Activated T-cell treated with anti-CD3 and anti-CD28 coated beads, Interleukin-2, amount 50 U/mL, for 24 hours (primary cell): ENCODE data around the gene XAB2.

Experiments used
- DNase-seq: peaks from one replicate; pipeline ENCODE4 v3.0.0-alpha.2; 2020
- H3K27ac Mint-ChIP-seq: 2 replicates; pipeline ENCODE4 v1.8.0; 2020; ENCODE audit warnings: mild to moderate bottlenecking, mixed read lengths
- H3K27me3 Mint-ChIP-seq: 2 replicates; pipeline ENCODE4 v1.8.0; 2020; ENCODE audit warnings: mixed read lengths
- H3K36me3 Mint-ChIP-seq: 2 replicates; pipeline ENCODE4 v1.8.0; 2020; ENCODE audit warnings: low read depth, mixed read lengths
- H3K4me1 Mint-ChIP-seq: 2 replicates; pipeline ENCODE4 v1.8.0; 2020; ENCODE audit warnings: low read depth, mixed read lengths
- H3K4me3 Mint-ChIP-seq: 2 replicates; pipeline ENCODE4 v1.8.0; 2020; ENCODE audit warnings: mild to moderate bottlenecking, moderate library complexity, mixed read lengths
- H3K9me3 Mint-ChIP-seq: 2 replicates; pipeline ENCODE4 v1.8.0; 2020; ENCODE audit warnings: mixed read lengths

Gene XAB2

GRCh38 chr19:7629347-7630054 is at the start of gene XAB2, which contains the start of gene PET100:
XAB2 (minus strand) TSS chr19:7629545; CDS start chr19:7629527, 18 bp downstream.
PET100 (plus strand) TSS chr19:7629793; CDS start chr19:7629834, 41 bp downstream.
- no peaks in the 10 kb centered on the region for H3K27me3 Mint-ChIP-seq
- peak within 1 kb of the TSS; percentile 98 for H3K4me3 Mint-ChIP-seq

GRCh38 chr19:7677669-7678311 is 48.4 kb upstream of the XAB2 start:
- no peak overlapping the region for H3K4me3 Mint-ChIP-seq

More at GRCh38 chr19:7629347-7630054, at the start of gene XAB2, which contains the start of gene PET100:
- Mint-ChIP-seq H3K9me3 (no peaks in the 10 kb centered on the region), H3K4me1 (peaks cover 38% of the 10 kb centered on the region), H3K27ac (peak within 1 kb of the TSS; percentile 99), H3K36me3 (peaks cover 67% of the 10 kb centered on the region)
- DNase-seq: peak; percentile 93

GRCh38 chr19:7676854-7677253 is 47.5 kb upstream of the XAB2 start, which contains the start of gene MCEMP1:
MCEMP1 (plus strand) TSS chr19:7677090; CDS start chr19:7677121, 31 bp downstream.
- H3K27me3 Mint-ChIP-seq: peaks cover 55% of the 10 kb centered on the region
- peaks cover 7% of the 10 kb centered on the region for H3K36me3 Mint-ChIP-seq
- no peaks in the 10 kb centered on the region for H3K9me3 Mint-ChIP-seq
- no peak within 1 kb of the TSS for H3K4me3 Mint-ChIP-seq
- H3K4me1 Mint-ChIP-seq: peaks cover 55% of the 10 kb centered on the region
- no peak for DNase-seq
- no peak within 1 kb of the TSS for H3K27ac Mint-ChIP-seq

More at GRCh38 chr19:7677669-7678311, 48.4 kb upstream of the XAB2 start:
- Mint-ChIP-seq H3K9me3 (no peaks in the 10 kb centered on the region), H3K4me1 (peaks cover 64% of the 10 kb centered on the region), H3K27ac (no peak overlapping the region), H3K36me3 (peaks cover 13% of the 10 kb centered on the region), H3K27me3 (peaks cover 49% of the 10 kb centered on the region)
- DNase-seq: no peak

- Mint-ChIP-seq H3K4me3 (no peak overlapping the region), H3K27ac (no peak overlapping the region), H3K36me3 (peaks cover 3% of the 10 kb centered on the region), H3K27me3 (peaks cover 60% of the 10 kb centered on the region), H3K4me1 (peaks cover 51% of the 10 kb centered on the region), H3K9me3 (no peaks in the 10 kb centered on the region)
- DNase-seq: no peak
Observed at GRCh38 chr19:7676376-7676775, 47.0 kb upstream of the XAB2 start.

GRCh38 chr19:7674010-7675005 is 45.0 kb upstream of the XAB2 start:
- Mint-ChIP-seq H3K9me3 (no peaks in the 10 kb centered on the region), H3K27me3 (peaks cover 76% of the 10 kb centered on the region), H3K4me1 (peaks cover 50% of the 10 kb centered on the region), H3K36me3 (no peaks in the 10 kb centered on the region), H3K27ac (no peak overlapping the region), H3K4me3 (no peak overlapping the region)
- DNase-seq: peak; percentile 60

GRCh38 chr19:7672522-7672921 is 43.2 kb upstream of the XAB2 start:
- Mint-ChIP-seq H3K27me3 (peaks cover 75% of the 10 kb centered on the region), H3K4me1 (peaks cover 38% of the 10 kb centered on the region), H3K27ac (no peak overlapping the region), H3K4me3 (no peak overlapping the region), H3K36me3 (no peaks in the 10 kb centered on the region), H3K9me3 (no peaks in the 10 kb centered on the region)
- DNase-seq: no peak

GRCh38 chr19:7670790-7671189 is 41.4 kb upstream of the XAB2 start:
- no peak for DNase-seq
- peaks cover 64% of the 10 kb centered on the region for H3K27me3 Mint-ChIP-seq
- no peaks in the 10 kb centered on the region for H3K9me3 Mint-ChIP-seq
- no peaks in the 10 kb centered on the region for H3K36me3 Mint-ChIP-seq
- peaks cover 23% of the 10 kb centered on the region for H3K4me1 Mint-ChIP-seq
- H3K4me3 Mint-ChIP-seq: peak overlapping the region; percentile 54
- no peak overlapping the region for H3K27ac Mint-ChIP-seq

- Mint-ChIP-seq H3K9me3 (no peaks in the 10 kb centered on the region), H3K4me3 (peak overlapping the region; percentile 54), H3K27me3 (peaks cover 62% of the 10 kb centered on the region), H3K27ac (no peak overlapping the region), H3K36me3 (no peaks in the 10 kb centered on the region), H3K4me1 (peaks cover 21% of the 10 kb centered on the region)
- peak; percentile 52 for DNase-seq
Observed at GRCh38 chr19:7670150-7670783, 40.9 kb upstream of the XAB2 start.

- H3K9me3 Mint-ChIP-seq: no peaks in the 10 kb centered on the region
- H3K27ac Mint-ChIP-seq: no peak overlapping the region
- peaks cover 62% of the 10 kb centered on the region for H3K27me3 Mint-ChIP-seq
Observed at GRCh38 chr19:7669641-7670040, 40.3 kb upstream of the XAB2 start.

GRCh38 chr19:7668842-7669241 is 39.5 kb upstream of the XAB2 start, which contains the start of gene RETN:
RETN (plus strand) TSS chr19:7669049; CDS start chr19:7669327, 278 bp downstream.
- Mint-ChIP-seq H3K36me3 (no peaks in the 10 kb centered on the region), H3K27me3 (peaks cover 54% of the 10 kb centered on the region), H3K27ac (no peak within 1 kb of the TSS), H3K4me1 (peaks cover 15% of the 10 kb centered on the region), H3K9me3 (no peaks in the 10 kb centered on the region), H3K4me3 (no peak within 1 kb of the TSS)
- no peak for DNase-seq

More at GRCh38 chr19:7669641-7670040, 40.3 kb upstream of the XAB2 start:
- no peaks in the 10 kb centered on the region for H3K36me3 Mint-ChIP-seq
- H3K4me1 Mint-ChIP-seq: peaks cover 21% of the 10 kb centered on the region
- DNase-seq: no peak
- no peak overlapping the region for H3K4me3 Mint-ChIP-seq

- no peak for DNase-seq
- H3K36me3 Mint-ChIP-seq: no peaks in the 10 kb centered on the region
- H3K4me3 Mint-ChIP-seq: no peak overlapping the region
- peaks cover 23% of the 10 kb centered on the region for H3K27me3 Mint-ChIP-seq
- peaks cover 8% of the 10 kb centered on the region for H3K4me1 Mint-ChIP-seq
- no peak overlapping the region for H3K27ac Mint-ChIP-seq
- no peaks in the 10 kb centered on the region for H3K9me3 Mint-ChIP-seq
Observed at GRCh38 chr19:7665076-7665475, 35.7 kb upstream of the XAB2 start.

- Mint-ChIP-seq H3K4me3 (no peak overlapping the region), H3K9me3 (no peaks in the 10 kb centered on the region), H3K27me3 (peaks cover 12% of the 10 kb centered on the region), H3K36me3 (no peaks in the 10 kb centered on the region), H3K27ac (no peak overlapping the region), H3K4me1 (no peaks in the 10 kb centered on the region)
- no peak for DNase-seq
Observed at GRCh38 chr19:7663706-7664105, 34.4 kb upstream of the XAB2 start.

- peaks cover 6% of the 10 kb centered on the region for H3K27me3 Mint-ChIP-seq
- no peak overlapping the region for H3K4me3 Mint-ChIP-seq
- H3K36me3 Mint-ChIP-seq: no peaks in the 10 kb centered on the region
- H3K9me3 Mint-ChIP-seq: no peaks in the 10 kb centered on the region
- no peak overlapping the region for H3K27ac Mint-ChIP-seq
- H3K4me1 Mint-ChIP-seq: peaks cover 9% of the 10 kb centered on the region
- no peak for DNase-seq
Observed at GRCh38 chr19:7662657-7663056, 33.3 kb upstream of the XAB2 start.
